ENCODE measurements around the gene ZFP69B.

Gene ZFP69B

GRCh38 chr1:40507973-40508372 lies 57.7 kb downstream of the ZFP69B start:
- FAIRE-seq (no peak), DNase-seq (ENCODE audit: insufficient read length, low spot score) (no peak)
- TF ChIP-seq CTCF (IDR thresholded peaks at IDR 0.05; ENCODE audit: insufficient read depth, missing control alignments) = no peak

- DNase-seq (ENCODE audit: insufficient read length, low spot score) (peak; percentile 46), FAIRE-seq (no peak)
- no peak for TF ChIP-seq CTCF (IDR thresholded peaks at IDR 0.05; ENCODE audit: insufficient read depth, missing control alignments)
Measured at GRCh38 chr1:40508375-40509341, 58.4 kb downstream of the ZFP69B start, which contains the start of gene EXO5. EXO5 (plus strand) TSS chr1:40508767; CDS start chr1:40514545, 5,778 bp downstream.

Data from D721Med (cell line).